Activated naive CD8-positive, alpha-beta T cell treated with anti-CD3 and anti-CD28 coated beads, Interleukin-2, amount 50 U/mL, for 24 hours (primary cell): ENCODE measurements around the gene SSTR3.
"Not testable (repeated sequence)": the region's sequence is repeated elsewhere in the genome, so short reads cannot be mapped to it uniquely, and the experiment has no call there.

Experiments used
- ATAC-seq: fragments of 150-1000 bp; cut with Tn5 transposase; one replicate; pipeline ENCODE4 v1.10.0; 2021
- DNase-seq: peaks from one replicate; pipeline ENCODE4 v3.0.0; 2021
- H3K27ac Mint-ChIP-seq: one replicate; pipeline ENCODE4 v1.8.0; 2021; ENCODE audit warnings: mild to moderate bottlenecking, mixed read lengths
- H3K27me3 Mint-ChIP-seq: one replicate; pipeline ENCODE4 v1.8.0; 2021; ENCODE audit warnings: mixed read lengths
- H3K36me3 Mint-ChIP-seq: one replicate; pipeline ENCODE4 v1.8.0; 2021; ENCODE audit warnings: low read depth, mixed read lengths
- H3K4me1 Mint-ChIP-seq: one replicate; pipeline ENCODE4 v1.8.0; 2021; ENCODE audit warnings: mixed read lengths
- H3K4me3 Mint-ChIP-seq: one replicate; pipeline ENCODE4 v1.8.0; 2021; ENCODE audit warnings: mild to moderate bottlenecking, moderate library complexity, mixed read lengths
- H3K9me3 Mint-ChIP-seq: one replicate; pipeline ENCODE4 v1.8.0; 2021; ENCODE audit warnings: mixed read lengths

SSTR3 gene

GRCh38 chr22:37203354-37204044 lies 8.8 kb downstream of the SSTR3 start:
- Mint-ChIP-seq H3K36me3 (no peaks in the 10 kb centered on the region), H3K27me3 (no peaks in the 10 kb centered on the region), H3K4me3 (no peak overlapping the region), H3K9me3 (no peaks in the 10 kb centered on the region), H3K27ac (no peak overlapping the region), H3K4me1 (peaks cover 35% of the 10 kb centered on the region)
- ATAC-seq: no peak
- no peak for DNase-seq

DNA sequence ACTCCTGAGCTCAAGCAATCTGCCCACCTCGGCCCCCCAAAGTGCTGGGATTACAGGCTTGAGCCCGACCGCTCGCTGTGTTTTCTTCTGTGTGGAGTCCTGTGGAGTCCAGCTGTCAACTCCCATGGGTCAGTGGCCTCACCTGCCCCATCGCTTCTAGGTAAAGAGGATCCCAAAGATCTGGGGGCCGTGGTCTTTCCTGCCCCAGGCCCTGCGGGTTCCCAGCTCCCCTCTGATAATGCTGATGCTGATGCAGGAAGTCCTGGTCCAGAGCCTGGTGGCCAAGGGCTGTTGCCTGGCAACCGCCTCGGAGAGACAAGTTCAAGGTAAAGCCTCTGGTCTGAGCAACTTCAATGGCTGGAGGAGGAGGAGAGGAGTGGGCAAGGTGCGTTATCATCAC lies 9.6 kb downstream of the SSTR3 start:
- no peak overlapping the region for H3K4me3 Mint-ChIP-seq
- DNase-seq: no peak
- no peak overlapping the region for H3K27ac Mint-ChIP-seq
- peaks cover 35% of the 10 kb centered on the region for H3K4me1 Mint-ChIP-seq
- no peaks in the 10 kb centered on the region for H3K27me3 Mint-ChIP-seq
- H3K9me3 Mint-ChIP-seq: no peaks in the 10 kb centered on the region
- H3K36me3 Mint-ChIP-seq: peaks cover 1% of the 10 kb centered on the region
- no peak for ATAC-seq

DNA sequence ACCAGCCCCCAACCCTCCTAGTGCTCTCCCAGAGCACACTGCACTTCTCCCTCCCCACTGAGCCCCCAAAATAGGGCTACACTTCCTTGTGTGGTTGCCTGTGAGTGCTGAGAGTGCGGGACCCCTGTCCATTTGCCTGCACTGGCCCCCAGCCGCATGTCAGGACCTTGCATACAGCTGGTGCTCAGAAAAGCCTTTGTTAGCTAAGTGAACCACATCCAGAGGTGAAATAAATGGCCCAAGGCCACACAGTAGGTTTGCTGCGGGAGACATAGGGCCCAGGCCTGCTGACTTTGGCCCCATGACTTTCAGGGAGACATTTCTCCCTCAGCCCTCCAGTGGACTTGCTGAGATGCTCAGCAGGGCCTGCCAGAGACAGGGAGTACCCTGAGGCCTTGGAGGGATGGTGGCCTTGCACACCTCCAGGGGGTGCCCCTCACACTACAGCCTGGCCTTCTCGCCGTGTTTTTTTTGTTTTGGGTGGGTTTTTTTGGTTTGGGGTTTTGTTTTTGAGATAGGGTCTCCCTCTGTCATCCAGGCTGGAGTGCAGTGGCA lies 10.2 kb downstream of the SSTR3 start:
- DNase-seq: no peak
- Mint-ChIP-seq H3K4me3 (no peak overlapping the region), H3K27me3 (no peaks in the 10 kb centered on the region), H3K9me3 (no peaks in the 10 kb centered on the region), H3K27ac (no peak overlapping the region), H3K36me3 (peaks cover 1% of the 10 kb centered on the region), H3K4me1 (peaks cover 34% of the 10 kb centered on the region)
- ATAC-seq: no peak

GRCh38 chr22:37201443-37201820 lies 10.8 kb downstream of the SSTR3 start:
- H3K9me3 Mint-ChIP-seq, DNase-seq, ATAC-seq, H3K36me3 Mint-ChIP-seq, H3K27ac Mint-ChIP-seq, H3K4me3 Mint-ChIP-seq, H3K27me3 Mint-ChIP-seq: not testable (repeated sequence)
- peaks cover 37% of the 10 kb centered on the region for H3K4me1 Mint-ChIP-seq

DNA sequence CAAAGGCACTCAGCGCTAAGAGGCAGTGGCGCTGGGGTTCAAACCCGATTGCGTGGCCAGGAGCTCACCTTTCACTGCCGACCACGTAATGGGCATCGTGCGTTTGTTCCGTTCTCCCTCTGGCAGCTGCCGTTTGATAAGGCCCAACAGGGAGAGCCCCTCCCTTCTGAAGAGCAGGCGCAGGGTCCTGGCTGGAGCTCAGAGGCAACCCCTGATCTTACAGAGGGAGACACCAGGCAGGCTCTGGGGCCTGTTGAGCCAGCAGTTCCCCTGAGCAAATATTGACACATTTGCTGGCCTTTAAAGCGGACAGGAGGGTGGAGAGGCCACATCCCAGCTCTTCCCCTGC lies 12.5 kb downstream of the SSTR3 start:
- peaks cover 43% of the 10 kb centered on the region for H3K4me1 Mint-ChIP-seq
- H3K9me3 Mint-ChIP-seq: no peaks in the 10 kb centered on the region
- DNase-seq: no peak
- H3K27ac Mint-ChIP-seq: peak overlapping the region; percentile 94
- ATAC-seq: peak; percentile 7
- H3K4me3 Mint-ChIP-seq: peak overlapping the region; percentile 85
- H3K27me3 Mint-ChIP-seq: no peaks in the 10 kb centered on the region
- peaks cover 1% of the 10 kb centered on the region for H3K36me3 Mint-ChIP-seq

GRCh38 chr22:37199103-37199759 lies 13.0 kb downstream of the SSTR3 start:
- peaks cover 1% of the 10 kb centered on the region for H3K36me3 Mint-ChIP-seq
- peaks cover 48% of the 10 kb centered on the region for H3K4me1 Mint-ChIP-seq

GRCh38 chr22:37198258-37199102 lies 13.8 kb downstream of the SSTR3 start:
- no peaks in the 10 kb centered on the region for H3K9me3 Mint-ChIP-seq
- peaks cover 55% of the 10 kb centered on the region for H3K4me1 Mint-ChIP-seq
- DNase-seq: peak; percentile 98
- peak overlapping the region; percentile 94 for H3K27ac Mint-ChIP-seq
- peaks cover 1% of the 10 kb centered on the region for H3K36me3 Mint-ChIP-seq
- peak; percentile 30 for ATAC-seq
- H3K27me3 Mint-ChIP-seq: no peaks in the 10 kb centered on the region
- H3K4me3 Mint-ChIP-seq: peak overlapping the region; percentile 85

More at GRCh38 chr22:37199103-37199759, 13.0 kb downstream of the SSTR3 start:
- no peaks in the 10 kb centered on the region for H3K27me3 Mint-ChIP-seq
- DNase-seq: peak; percentile 100
- peak overlapping the region; percentile 94 for H3K27ac Mint-ChIP-seq
- no peaks in the 10 kb centered on the region for H3K9me3 Mint-ChIP-seq
- peak; percentile 95 for ATAC-seq
- H3K4me3 Mint-ChIP-seq: peak overlapping the region; percentile 85

GRCh38 chr22:37197451-37198257 lies 14.6 kb downstream of the SSTR3 start:
- H3K9me3 Mint-ChIP-seq: peaks cover 4% of the 10 kb centered on the region
- no peaks in the 10 kb centered on the region for H3K27me3 Mint-ChIP-seq
- ATAC-seq (no peak), DNase-seq (no peak)
- H3K36me3 Mint-ChIP-seq: peaks cover 1% of the 10 kb centered on the region
- H3K4me3 Mint-ChIP-seq: peak overlapping the region; percentile 85
- peaks cover 63% of the 10 kb centered on the region for H3K4me1 Mint-ChIP-seq
- peak overlapping the region; percentile 94 for H3K27ac Mint-ChIP-seq

DNA sequence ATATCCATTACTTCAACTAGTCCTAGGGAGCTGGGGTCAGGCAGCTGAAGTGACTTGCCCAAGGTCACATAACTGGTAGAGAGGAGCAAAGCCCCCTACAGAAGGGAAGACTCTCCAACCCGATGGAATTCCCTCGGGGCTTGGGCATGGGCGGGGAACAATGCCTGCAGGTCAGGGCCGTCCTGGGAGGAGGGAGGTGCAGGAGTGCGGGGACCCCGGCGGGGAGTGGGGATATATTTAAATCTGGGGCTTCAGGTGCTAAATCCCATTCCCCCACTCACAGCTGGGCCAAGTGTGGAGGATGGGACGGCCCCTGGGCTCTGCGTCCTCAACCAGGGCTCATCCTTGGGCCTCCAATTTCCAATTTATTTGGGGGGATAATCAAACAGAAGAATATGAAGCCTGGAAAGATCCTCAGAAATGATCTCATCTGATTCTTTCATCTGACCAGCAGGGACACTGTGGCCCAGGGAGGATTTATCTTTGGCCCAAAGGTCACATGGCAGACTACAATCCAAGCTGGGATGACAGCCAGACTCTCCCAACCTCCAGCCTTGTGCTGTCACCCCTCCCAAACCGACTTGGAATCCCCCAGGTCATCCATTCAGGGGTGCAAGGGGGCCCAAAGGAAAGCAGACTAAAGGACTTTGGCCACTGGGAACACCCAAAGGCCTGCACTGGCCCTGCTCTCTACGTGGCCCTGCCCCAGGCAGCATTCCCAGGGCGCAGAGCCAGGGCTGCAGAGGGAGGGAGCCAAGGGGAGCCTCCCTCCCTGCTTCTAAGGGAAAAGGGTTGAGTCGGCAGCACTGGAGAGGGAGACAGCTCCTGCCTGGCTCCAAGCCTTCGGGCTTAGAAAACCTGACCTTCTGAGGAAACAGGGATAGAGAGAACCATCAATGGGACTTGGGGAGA lies 15.5 kb downstream of the SSTR3 start:
- H3K9me3 Mint-ChIP-seq: peaks cover 7% of the 10 kb centered on the region
- peaks cover 64% of the 10 kb centered on the region for H3K4me1 Mint-ChIP-seq
- H3K36me3 Mint-ChIP-seq: peaks cover 1% of the 10 kb centered on the region
- no peaks in the 10 kb centered on the region for H3K27me3 Mint-ChIP-seq
- no peak for DNase-seq
- peak overlapping the region; percentile 85 for H3K4me3 Mint-ChIP-seq
- no peak overlapping the region for H3K27ac Mint-ChIP-seq
- ATAC-seq: no peak

GRCh38 chr22:37195921-37196320 lies 16.4 kb downstream of the SSTR3 start:
- no peaks in the 10 kb centered on the region for H3K27me3 Mint-ChIP-seq
- peak overlapping the region; percentile 0 for H3K27ac Mint-ChIP-seq
- peaks cover 7% of the 10 kb centered on the region for H3K9me3 Mint-ChIP-seq
- no peak overlapping the region for H3K4me3 Mint-ChIP-seq
- peaks cover 61% of the 10 kb centered on the region for H3K4me1 Mint-ChIP-seq
- peaks cover 1% of the 10 kb centered on the region for H3K36me3 Mint-ChIP-seq
- DNase-seq (no peak), ATAC-seq (no peak)

GRCh38 chr22:37194750-37195149 lies 17.5 kb downstream of the SSTR3 start:
- Mint-ChIP-seq H3K27ac (peak overlapping the region; percentile 84), H3K4me1 (peaks cover 51% of the 10 kb centered on the region), H3K4me3 (no peak overlapping the region), H3K9me3 (peaks cover 7% of the 10 kb centered on the region), H3K36me3 (peaks cover 6% of the 10 kb centered on the region), H3K27me3 (no peaks in the 10 kb centered on the region)
- ATAC-seq: no peak
- no peak for DNase-seq

- DNase-seq: peak; percentile 65
- Mint-ChIP-seq H3K27me3 (no peaks in the 10 kb centered on the region), H3K9me3 (peaks cover 7% of the 10 kb centered on the region), H3K36me3 (peaks cover 8% of the 10 kb centered on the region), H3K4me3 (peak overlapping the region; percentile 55), H3K4me1 (peaks cover 54% of the 10 kb centered on the region), H3K27ac (peak overlapping the region; percentile 84)
- peak; percentile 53 for ATAC-seq
Measured at GRCh38 chr22:37193629-37194191, 18.6 kb downstream of the SSTR3 start.

- Mint-ChIP-seq H3K27me3 (no peaks in the 10 kb centered on the region), H3K36me3 (peaks cover 7% of the 10 kb centered on the region), H3K27ac (no peak overlapping the region), H3K4me1 (peaks cover 56% of the 10 kb centered on the region), H3K4me3 (no peak overlapping the region), H3K9me3 (peaks cover 7% of the 10 kb centered on the region)
- no peak for ATAC-seq
- DNase-seq: no peak
Measured at GRCh38 chr22:37192741-37193140, 19.5 kb downstream of the SSTR3 start.
